Measurements from ENCODE around the gene AFP. TPM values are rescaled to one million over a fixed set of nuclear protein-coding genes. Genes with fewer than 3 reads are reported as not detected.

AFP gene
- total and polyA plus RNA-seq, 2 of the 4 experiments (the other 2 are of a cell fraction) = 0.87 to 1.3 TPM

DNA sequence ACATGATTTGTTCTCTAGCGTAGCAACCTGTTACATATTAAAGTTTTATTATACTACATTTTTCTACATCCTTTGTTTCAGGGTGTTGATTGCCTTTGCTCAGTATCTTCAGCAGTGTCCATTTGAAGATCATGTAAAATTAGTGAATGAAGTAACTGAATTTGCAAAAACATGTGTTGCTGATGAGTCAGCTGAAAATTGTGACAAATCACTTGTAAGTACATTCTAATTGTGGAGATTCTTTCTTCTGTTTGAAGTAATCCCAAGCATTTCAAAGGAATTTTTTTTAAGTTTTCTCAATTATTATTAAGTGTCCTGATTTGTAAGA is 29.5 kb upstream of the AFP start:
- ATAC-seq (ENCODE audit: low read depth) = no peak
- dilution Hi-C loops (cut with HindIII; ENCODE audit: low sequenced_read_pairs, unreplicated experiment) = no loop called here
- POLR2A ChIA-PET (ENCODE audit: unreplicated experiment) = no interaction called here

More for the DNA sequence above, 29.5 kb upstream of the AFP start:
- intact Hi-C loops (cut with micrococcal nuclease) = no loop called here
- H3K27me3 ChIP-seq (ENCODE audit: control insufficient read depth, insufficient read depth, low read length) = peaks cover 2% of the 10 kb centered on the region; the same call in 1 of the 2 replicates
- H3K9ac ChIP-seq (ENCODE audit: low read depth, low read length) = no peak overlapping the region
- no peak overlapping the region for H2BK15ac ChIP-seq (ENCODE audit: low read depth, low read length)
- TF ChIP-seq CEBPB (IDR thresholded peaks at IDR 0.05; ENCODE audit: low read depth, low read length) (no peak), RCOR1 (IDR thresholded peaks at IDR 0.05; ENCODE audit: insufficient replicate concordance, low read length) (no peak), MAFK (IDR thresholded peaks at IDR 0.05; ENCODE audit: low read depth, low read length) (peak; percentile 55; the same call in 1 of the 2 replicates), USF2 (IDR thresholded peaks at IDR 0.05; ENCODE audit: low read depth, low read length) (no peak)
- no peaks in the 10 kb centered on the region for H3K9me1 ChIP-seq (ENCODE audit: insufficient read depth, low read length)
- no peak overlapping the region for H3K4ac ChIP-seq (ENCODE audit: low read depth, low read length)
- no peaks in the 10 kb centered on the region for H3K79me1 ChIP-seq (ENCODE audit: low read depth in 1 of 2, low read length in 2 of 2)
- H3K4me1 ChIP-seq (ENCODE audit: control insufficient read depth, insufficient read depth, low read length) = no peaks in the 10 kb centered on the region
- no peak overlapping the region for H2AFZ ChIP-seq (replicated peaks; ENCODE audit: low read length, poor library complexity)
- H2BK5ac ChIP-seq (ENCODE audit: low read depth, low read length, poor library complexity, severe bottlenecking) = no peak overlapping the region
- CTCF ChIA-PET = no interaction called here
- no peak overlapping the region for H3K14ac ChIP-seq (replicated peaks; ENCODE audit: low read depth, low read length)
- no peak overlapping the region for H3K4me3 ChIP-seq (ENCODE audit: insufficient read depth, low read depth, low read length)
- H3K18ac ChIP-seq (ENCODE audit: low read depth, low read length) = no peak overlapping the region
- in situ Hi-C loops (cut with MboI; ENCODE audit: low sequenced_read_pairs) = no loop called here
- no peak overlapping the region for H2AK9ac ChIP-seq (replicated peaks; ENCODE audit: low read depth, low read length, poor library complexity)
- no peaks in the 10 kb centered on the region for H3K36me3 ChIP-seq (ENCODE audit: control insufficient read depth, insufficient read depth, low read length)
- H3K9me3 ChIP-seq (ENCODE audit: control insufficient read depth, insufficient read depth, low read length) = no peaks in the 10 kb centered on the region
- H4K20me1 ChIP-seq (ENCODE audit: insufficient read depth, low read length) = no peaks in the 10 kb centered on the region
- no peak overlapping the region for H4K8ac ChIP-seq (ENCODE audit: low read depth in 2 of 2, low read length in 2 of 2)
- H3K56ac ChIP-seq (ENCODE audit: extremely low read depth, insufficient read depth, low read length) = no peak overlapping the region
- DNase-seq = no peak
- H3K4me2 ChIP-seq (ENCODE audit: low read depth, low read length) = no peak overlapping the region
- no peak overlapping the region for H4K91ac ChIP-seq (ENCODE audit: insufficient read depth, low read depth, low read length)
- no peak overlapping the region for H4K5ac ChIP-seq (ENCODE audit: low read depth, low read length)
- no peak overlapping the region for H3K23ac ChIP-seq (ENCODE audit: low read depth, low read length)
- no peak overlapping the region for H2AK5ac ChIP-seq (ENCODE audit: low read depth, low read length)
- H2BK120ac ChIP-seq (ENCODE audit: low read depth, low read length) = no peak overlapping the region
- no CpG with 5 or more reads among the region's 1 CpG for WGBS, 2 experiments (ENCODE audit: extremely low coverage in 2 of 2, insufficient read length in 1 of 2)
- no peak overlapping the region for H3K27ac ChIP-seq (ENCODE audit: insufficient read depth, low read length)
- no peak overlapping the region for H2BK20ac ChIP-seq (ENCODE audit: low read depth, low read length)
- no TSS peak for BruUV-seq (replicated peaks)
